Prostate gland (tissue), 2 donors: ENCODE data around the gene PTK6. TPM values are rescaled to one million over a fixed set of nuclear protein-coding genes. Genes with fewer than 3 reads are reported as not detected.

Experiments used
- DNase-seq: peaks from one replicate; pipeline ENCODE4 v3.0.0-alpha.2; 2019; ENCODE audit warnings: low spot score
- H3K27ac ChIP-seq, 2 donors: fragments of 200-600 bp; sonication (generic); 2 replicates each; pipeline ENCODE4 v1.5.1; 2017 to 2019
- H3K27me3 ChIP-seq: fragments of 200-600 bp; sonication (generic); replicated peaks from 2 replicates; pipeline ENCODE4 v1.5.1; 2019; ENCODE audit not compliant: insufficient read depth
- H3K36me3 ChIP-seq, 2 donors: fragments of 200-600 bp; sonication (generic); 1 replicate in 1 of 2; 2 replicates in 1 of 2; pipeline versions ENCODE4 v1.5.1 to v1.8.1; 2017 to 2019
- H3K4me1 ChIP-seq: fragments of 200-600 bp; sonication (generic); replicated peaks from 2 replicates; pipeline ENCODE4 v1.5.1; 2019
- H3K4me3 ChIP-seq, 2 donors: fragments of 200-600 bp; sonication (generic); 2 replicates each; pipeline ENCODE4 v1.5.1; 2017 to 2019
- H3K9me3 ChIP-seq: fragments of 200-600 bp; sonication (generic); 2 replicates; pipeline ENCODE4 v1.5.1; 2017
- CTCF ChIP-seq, 4 experiments: fragments of 200-600 bp in 2 of 4; fragments of 450-650 bp in 2 of 4; sonication (generic) in 2 of 4; IDR thresholded peaks; 1 replicate in 3 of 4; 2 replicates in 1 of 4; pipeline ENCODE4 v1.5.1; 2016 to 2019; ENCODE audit warnings: antibody characterized with exemption in 4 of 4, mild to moderate bottlenecking in 2 of 4, moderate library complexity in 2 of 4
- POLR2A ChIP-seq: fragments of 450-650 bp; IDR thresholded peaks from one replicate; pipeline ENCODE4 v1.6.1; 2016; ENCODE audit warnings: antibody characterized with exemption, mild to moderate bottlenecking
- POLR2AphosphoS5 ChIP-seq: sonication (generic); formaldehyde crosslinking; IDR thresholded peaks from one replicate; pipeline ENCODE4 v1.6.1; 2017; ENCODE audit warnings: antibody characterized with exemption
- WGBS: methylation state at CpG from one replicate; pipeline ENCODE4 v1.1.5; 2018; 5-methylcytosine and 5-hydroxymethylcytosine counted together
- intact Hi-C: fragments of 100-400 bp; cut with DNase I; formaldehyde crosslinking; loops from one replicate; pipeline ENCODE4 v1.14.2; 2022
- total RNA-seq, 2 donors: library from RNA; depleted of rRNA; stranded (reverse); fragments of >200 nt; gene quantifications; one replicate each; pipeline ENCODE4 v1.1.0, GENCODE V29; 2016

The PTK6 gene
- total RNA-seq, 2 donors from 2014 or later, result 0.77 to 1.1 TPM

GRCh38 chr20:63505281-63505680 lies 31.9 kb downstream of the PTK6 start:
- Histone ChIP-seq H3K27me3 (no peaks in the 10 kb centered on the region), H3K36me3 (no peaks in the 10 kb centered on the region), H3K4me1 (no peaks in the 10 kb centered on the region), H3K9me3 (no peaks in the 10 kb centered on the region), H3K4me3 (no peak overlapping the region), H3K27ac (no peak overlapping the region)
- TF ChIP-seq POLR2AphosphoS5, result no peak
- TF ChIP-seq POLR2A, result no peak
- TF ChIP-seq CTCF (IDR thresholded peaks at IDR 0.05), result no peak
- no peak for DNase-seq
- WGBS, result 89% methylated on average over 8 of the region's 8 CpGs
- intact Hi-C loops, result no loop called here

DNA sequence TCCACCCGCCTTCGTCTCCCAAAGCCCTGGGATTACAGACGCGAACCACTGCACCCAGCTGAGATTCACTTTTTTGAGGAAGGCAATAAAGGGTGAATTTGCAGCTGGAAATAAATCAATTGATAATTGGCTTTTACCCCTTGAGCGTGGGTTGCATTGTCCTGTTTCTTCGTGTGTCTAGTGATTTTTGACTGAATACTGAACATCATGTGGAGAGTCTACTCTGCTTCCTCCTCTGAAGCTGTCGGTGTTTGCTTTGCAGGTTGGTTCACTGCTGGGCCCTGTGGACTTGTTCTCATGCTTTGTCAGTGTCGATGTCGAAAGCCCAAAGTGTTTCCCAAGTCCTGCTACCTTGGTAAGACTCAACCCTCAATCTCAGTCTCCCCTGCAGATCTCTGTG lies 32.5 kb downstream of the PTK6 start:
- H3K27me3 ChIP-seq, result no peaks in the 10 kb centered on the region
- TF ChIP-seq CTCF (IDR thresholded peaks at IDR 0.05) (no peak), POLR2A (no peak), POLR2AphosphoS5 (no peak)
- intact Hi-C loops, result no loop called here

DNA sequence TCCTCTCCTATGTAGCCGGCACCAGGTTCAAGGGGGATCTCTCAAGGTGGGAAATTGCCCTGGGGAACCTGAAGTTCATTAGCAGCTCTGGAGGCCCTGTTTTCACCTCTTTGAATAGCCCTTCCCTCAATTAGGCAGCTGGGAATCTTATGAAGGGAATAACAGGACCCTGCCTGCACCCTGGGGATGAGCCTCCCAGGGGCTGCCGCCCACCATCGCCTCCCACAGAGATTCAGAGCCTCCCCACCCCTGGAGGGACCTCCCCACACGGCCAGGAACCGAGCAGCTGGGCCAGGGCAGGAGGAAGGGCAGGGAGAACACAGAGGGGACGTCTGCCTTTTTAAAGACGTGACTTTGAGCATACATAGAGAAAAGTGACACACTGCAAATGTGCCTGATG lies 33.7 kb downstream of the PTK6 start:
- WGBS, result 27% methylated on average over 7 of the region's 7 CpGs
- Histone ChIP-seq H3K4me3 (no peak overlapping the region), H3K27ac (no peak overlapping the region), H3K9me3 (no peaks in the 10 kb centered on the region), H3K4me1 (no peaks in the 10 kb centered on the region), H3K27me3 (no peaks in the 10 kb centered on the region), H3K36me3 (no peaks in the 10 kb centered on the region)
- intact Hi-C loops, result no loop called here
- TF ChIP-seq POLR2A, result no peak
- TF ChIP-seq POLR2AphosphoS5, result no peak
- TF ChIP-seq CTCF (IDR thresholded peaks at IDR 0.05), result no peak
- no peak for DNase-seq

More for the DNA sequence above, 32.5 kb downstream of the PTK6 start:
- WGBS, result 88% methylated on average over 9 of the region's 9 CpGs
- Histone ChIP-seq H3K4me3 (no peak overlapping the region), H3K9me3 (no peaks in the 10 kb centered on the region), H3K36me3 (no peaks in the 10 kb centered on the region), H3K27ac (no peak overlapping the region), H3K4me1 (no peaks in the 10 kb centered on the region)
- no peak for DNase-seq

DNA sequence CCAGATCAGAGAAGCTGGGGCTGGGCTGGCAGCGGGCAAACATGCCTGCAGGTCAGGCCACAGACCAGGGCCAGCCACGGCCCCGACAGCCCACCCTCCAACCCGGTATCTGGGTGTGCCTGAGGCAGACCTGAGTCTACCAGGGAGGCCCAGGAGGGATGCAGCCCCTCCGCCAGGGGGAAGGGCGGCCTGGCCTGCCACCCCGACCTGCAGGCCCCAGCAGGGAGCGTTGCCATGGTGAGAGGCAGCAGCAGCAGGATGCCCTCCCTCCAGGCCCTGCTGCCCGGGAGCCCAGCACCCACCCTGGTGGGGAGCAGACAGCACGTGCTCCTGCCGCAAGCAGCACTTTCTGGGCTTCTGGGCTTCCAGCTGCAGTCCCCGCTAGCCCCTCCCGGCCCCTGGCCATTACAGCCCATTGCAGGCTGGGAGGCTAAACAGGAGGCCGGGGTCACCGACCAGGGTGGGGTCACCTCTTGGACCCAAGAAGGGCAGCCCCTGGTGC lies 34.5 kb downstream of the PTK6 start:
- no peaks in the 10 kb centered on the region for H3K27me3 ChIP-seq
- TF ChIP-seq CTCF (IDR thresholded peaks at IDR 0.05), result no peak
- TF ChIP-seq POLR2AphosphoS5, result no peak
- TF ChIP-seq POLR2A, result no peak
- no peaks in the 10 kb centered on the region for H3K36me3 ChIP-seq
- DNase-seq, result no peak
- intact Hi-C loops, result no loop called here
- WGBS, result 45% methylated on average over 12 of the region's 15 CpGs
- H3K27ac ChIP-seq, result no peak overlapping the region
- H3K4me3 ChIP-seq, result no peak overlapping the region
- H3K4me1 ChIP-seq, result no peaks in the 10 kb centered on the region
- H3K9me3 ChIP-seq, result no peaks in the 10 kb centered on the region

DNA sequence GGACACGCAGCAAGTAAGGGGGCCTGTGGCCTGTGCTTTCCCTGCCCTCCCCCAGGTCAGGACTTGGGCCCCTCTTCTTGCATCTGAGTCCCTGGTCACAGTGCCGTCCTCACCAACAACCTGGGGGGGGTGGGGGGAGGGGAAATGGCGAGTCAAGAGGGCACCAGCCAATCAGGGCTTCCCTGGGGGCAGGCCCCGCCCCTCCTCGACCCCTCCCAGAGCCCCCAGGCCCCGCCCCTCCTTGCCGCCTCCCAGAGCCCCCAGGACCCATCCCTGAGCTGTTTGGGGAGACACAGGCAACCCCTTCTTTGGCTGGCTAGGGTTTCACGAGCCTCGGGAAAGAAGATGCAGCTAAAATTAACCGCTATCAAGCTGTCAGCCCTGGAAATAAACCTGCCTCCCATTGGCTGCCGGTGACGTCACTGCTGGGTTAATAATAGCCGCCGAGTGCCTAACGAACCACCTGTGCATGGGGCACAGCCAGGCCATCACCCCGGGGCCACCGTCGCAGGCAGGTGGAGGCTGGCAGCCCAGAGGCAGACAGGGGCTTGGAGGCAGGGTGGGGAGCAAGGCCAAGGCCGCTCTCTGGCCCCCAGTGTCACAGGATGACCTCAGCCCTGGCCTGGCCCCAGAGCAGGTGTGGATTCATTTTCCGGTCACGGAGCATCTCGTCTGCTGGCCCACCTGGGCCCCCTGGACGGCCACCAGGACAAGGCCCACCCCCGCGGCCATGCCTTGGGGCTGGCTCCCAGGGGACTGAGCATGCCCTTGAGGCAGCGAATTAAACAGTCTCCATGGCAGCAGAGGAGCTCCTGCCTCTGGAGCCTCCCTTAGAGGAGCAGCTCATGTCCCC lies 35.1 kb downstream of the PTK6 start:
- intact Hi-C loops, result no loop called here
- Histone ChIP-seq H3K27ac (no peak overlapping the region), H3K27me3 (no peaks in the 10 kb centered on the region), H3K4me1 (no peaks in the 10 kb centered on the region), H3K4me3 (no peak overlapping the region), H3K9me3 (no peaks in the 10 kb centered on the region), H3K36me3 (no peaks in the 10 kb centered on the region)
- TF ChIP-seq POLR2AphosphoS5 (no peak), POLR2A (no peak), CTCF (IDR thresholded peaks at IDR 0.05) (no peak)
- no peak for DNase-seq
- WGBS, result 25% methylated on average over 20 of the region's 26 CpGs
